ENCODE measurements around the gene CTIF. TPM values are rescaled to one million over a fixed set of nuclear protein-coding genes. Genes with fewer than 3 reads are reported as not detected.

CTIF gene
- total RNA-seq, 1 donor from 2014 or later, result 137 TPM

GRCh38 chr18:48566589-48566988 lies 27.8 kb downstream of the CTIF start:
- H3K27me3 Mint-ChIP-seq (ENCODE audit: unreplicated experiment), result peaks cover 3% of the 10 kb centered on the region
- H3K4me3 Mint-ChIP-seq (ENCODE audit: unreplicated experiment), result no peak overlapping the region
- H3K36me3 Mint-ChIP-seq (ENCODE audit: unreplicated experiment), result peaks cover 15% of the 10 kb centered on the region
- H3K4me1 Mint-ChIP-seq (ENCODE audit: low read depth, unreplicated experiment), result peaks cover 23% of the 10 kb centered on the region
- no peak overlapping the region for H3K27ac Mint-ChIP-seq (ENCODE audit: unreplicated experiment)
- peaks cover 11% of the 10 kb centered on the region for H3K9me3 Mint-ChIP-seq (ENCODE audit: unreplicated experiment)
- TF ChIP-seq CTCF (IDR thresholded peaks at IDR 0.05; ENCODE audit: partially characterized antibody, unreplicated experiment), result no peak
- DNase-seq, result no peak

- H3K27ac Mint-ChIP-seq (ENCODE audit: unreplicated experiment), result no peak overlapping the region
- H3K4me3 Mint-ChIP-seq (ENCODE audit: unreplicated experiment), result no peak overlapping the region
- peaks cover 3% of the 10 kb centered on the region for H3K27me3 Mint-ChIP-seq (ENCODE audit: unreplicated experiment)
- H3K36me3 Mint-ChIP-seq (ENCODE audit: unreplicated experiment), result peaks cover 15% of the 10 kb centered on the region
- H3K4me1 Mint-ChIP-seq (ENCODE audit: low read depth, unreplicated experiment), result peaks cover 18% of the 10 kb centered on the region
- no peak for TF ChIP-seq CTCF (IDR thresholded peaks at IDR 0.05; ENCODE audit: partially characterized antibody, unreplicated experiment)
- H3K9me3 Mint-ChIP-seq (ENCODE audit: unreplicated experiment), result peaks cover 11% of the 10 kb centered on the region
- DNase-seq, result no peak
These were observed 28.6 kb downstream of the CTIF start for GRCh38 chr18:48567388-48567787.

GRCh38 chr18:48569139-48569914 lies 30.5 kb downstream of the CTIF start:
- H3K27me3 Mint-ChIP-seq (ENCODE audit: unreplicated experiment), result peaks cover 4% of the 10 kb centered on the region
- H3K27ac Mint-ChIP-seq (ENCODE audit: unreplicated experiment), result no peak overlapping the region
- H3K4me1 Mint-ChIP-seq (ENCODE audit: low read depth, unreplicated experiment), result peaks cover 18% of the 10 kb centered on the region
- peaks cover 15% of the 10 kb centered on the region for H3K36me3 Mint-ChIP-seq (ENCODE audit: unreplicated experiment)
- no peak for DNase-seq
- H3K4me3 Mint-ChIP-seq (ENCODE audit: unreplicated experiment), result no peak overlapping the region
- peaks cover 11% of the 10 kb centered on the region for H3K9me3 Mint-ChIP-seq (ENCODE audit: unreplicated experiment)
- TF ChIP-seq CTCF (IDR thresholded peaks at IDR 0.05; ENCODE audit: partially characterized antibody, unreplicated experiment), result no peak

- Mint-ChIP-seq H3K9me3 (ENCODE audit: unreplicated experiment) (peaks cover 10% of the 10 kb centered on the region), H3K4me3 (ENCODE audit: unreplicated experiment) (no peak overlapping the region), H3K27me3 (ENCODE audit: unreplicated experiment) (peaks cover 4% of the 10 kb centered on the region), H3K4me1 (ENCODE audit: low read depth, unreplicated experiment) (peaks cover 22% of the 10 kb centered on the region), H3K27ac (ENCODE audit: unreplicated experiment) (no peak overlapping the region), H3K36me3 (ENCODE audit: unreplicated experiment) (peaks cover 15% of the 10 kb centered on the region)
- TF ChIP-seq CTCF (IDR thresholded peaks at IDR 0.05; ENCODE audit: partially characterized antibody, unreplicated experiment), result no peak
- DNase-seq, result no peak
These were observed 31.1 kb downstream of the CTIF start for GRCh38 chr18:48569915-48570264.

- Mint-ChIP-seq H3K4me1 (ENCODE audit: low read depth, unreplicated experiment) (peaks cover 17% of the 10 kb centered on the region), H3K27me3 (ENCODE audit: unreplicated experiment) (peaks cover 4% of the 10 kb centered on the region), H3K36me3 (ENCODE audit: unreplicated experiment) (peaks cover 15% of the 10 kb centered on the region), H3K9me3 (ENCODE audit: unreplicated experiment) (peaks cover 9% of the 10 kb centered on the region), H3K27ac (ENCODE audit: unreplicated experiment) (no peak overlapping the region), H3K4me3 (ENCODE audit: unreplicated experiment) (no peak overlapping the region)
- no peak for DNase-seq
- no peak for TF ChIP-seq CTCF (IDR thresholded peaks at IDR 0.05; ENCODE audit: partially characterized antibody, unreplicated experiment)
These were observed 31.5 kb downstream of the CTIF start for GRCh38 chr18:48570313-48570712.
